Ascending aorta (tissue), 2 donors: ENCODE results near the gene CFAP251. TPM values are rescaled to one million over a fixed set of nuclear protein-coding genes. Genes with fewer than 3 reads are reported as not detected.

Experiments used
- DNase-seq, 2 donors: peaks; one replicate each; pipeline ENCODE4 v3.0.0-alpha.2; 2019; ENCODE audit warnings: low spot score in 2 of 2
- H3K27ac ChIP-seq, 2 donors: fragments of 200-600 bp; sonication (generic); one replicate each; pipeline ENCODE4 v1.5.1; 2016 to 2017; ENCODE audit warnings: mild to moderate bottlenecking in 1 of 2
- H3K27me3 ChIP-seq: fragments of 200-600 bp; sonication (generic); one replicate; pipeline ENCODE4 v1.5.1; 2017
- H3K36me3 ChIP-seq, 2 donors: fragments of 200-600 bp; sonication (generic); one replicate each; pipeline ENCODE4 v1.5.1; 2016
- H3K4me1 ChIP-seq, 2 donors: fragments of 200-600 bp; sonication (generic); one replicate each; pipeline ENCODE4 v1.5.1; 2016 to 2017; ENCODE audit warnings: mild to moderate bottlenecking in 1 of 2
- H3K4me3 ChIP-seq, 2 donors: fragments of 200-600 bp; sonication (generic); one replicate each; pipeline ENCODE4 v1.5.1; 2016 to 2017; ENCODE audit warnings: mild to moderate bottlenecking in 1 of 2
- H3K9me3 ChIP-seq, 2 donors: fragments of 200-600 bp; sonication (generic); one replicate each; pipeline ENCODE4 v1.5.1; 2016
- intact Hi-C: fragments of 100-400 bp; cut with DNase I; formaldehyde crosslinking; loops from one replicate; pipeline ENCODE4 v1.15.1; 2023
- total RNA-seq: library from RNA; depleted of rRNA; stranded (reverse); fragments of >200 nt; gene quantifications from one replicate; pipeline ENCODE4 v1.1.0, GENCODE V29; 2016
- TF ChIP-seq, protein P1 (sequence below), 3 experiments: fragments of 200-600 bp in 2 of 3; fragments of 450-650 bp in 1 of 3; sonication (generic) in 2 of 3; IDR thresholded peaks; one replicate each; pipeline ENCODE4 v1.5.1; 2016 to 2019; ENCODE audit warnings: antibody characterized with exemption in 3 of 3, mild to moderate bottlenecking in 1 of 3, moderate library complexity in 1 of 3

CFAP251 gene
- total RNA-seq, 1 donor from 2014 or later = 0.75 TPM

DNA sequence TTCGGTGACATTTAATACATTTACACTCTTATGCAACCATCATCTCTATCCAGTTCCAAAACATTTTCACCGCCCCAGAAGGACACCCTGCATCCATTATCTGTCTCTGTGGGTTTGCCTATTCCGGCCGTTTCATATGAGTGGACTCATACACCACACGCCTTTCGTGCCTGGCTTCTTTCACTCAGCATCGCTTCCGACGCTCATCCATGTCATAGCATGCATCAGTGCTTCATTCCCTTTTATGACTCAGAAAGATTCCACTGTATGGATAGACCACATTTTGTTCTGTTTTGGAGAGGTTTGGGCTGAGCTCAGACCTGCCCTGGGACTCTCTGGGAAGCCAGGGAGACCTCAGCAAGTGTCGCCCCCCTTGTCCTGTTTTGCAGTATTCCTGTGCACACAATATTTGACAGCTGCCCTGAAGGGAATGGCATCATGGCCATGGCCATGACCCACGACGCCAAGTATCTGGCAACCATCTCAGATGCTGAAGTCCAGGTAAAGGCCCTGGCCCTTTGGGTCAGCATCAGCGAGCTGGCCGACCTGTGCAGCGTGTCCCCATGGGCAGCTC is 23.8 kb downstream of the CFAP251 start:
- Histone ChIP-seq H3K27me3 (no peaks in the 10 kb centered on the region), H3K4me1 (no peaks in the 10 kb centered on the region), H3K27ac (no peak overlapping the region), H3K4me3 (no peak overlapping the region), H3K9me3 (no peaks in the 10 kb centered on the region), H3K36me3 (peaks cover 0 to 3% of the 10 kb centered on the region in 2 donors)
- no peak for DNase-seq
- TF ChIP-seq, protein P1, sequence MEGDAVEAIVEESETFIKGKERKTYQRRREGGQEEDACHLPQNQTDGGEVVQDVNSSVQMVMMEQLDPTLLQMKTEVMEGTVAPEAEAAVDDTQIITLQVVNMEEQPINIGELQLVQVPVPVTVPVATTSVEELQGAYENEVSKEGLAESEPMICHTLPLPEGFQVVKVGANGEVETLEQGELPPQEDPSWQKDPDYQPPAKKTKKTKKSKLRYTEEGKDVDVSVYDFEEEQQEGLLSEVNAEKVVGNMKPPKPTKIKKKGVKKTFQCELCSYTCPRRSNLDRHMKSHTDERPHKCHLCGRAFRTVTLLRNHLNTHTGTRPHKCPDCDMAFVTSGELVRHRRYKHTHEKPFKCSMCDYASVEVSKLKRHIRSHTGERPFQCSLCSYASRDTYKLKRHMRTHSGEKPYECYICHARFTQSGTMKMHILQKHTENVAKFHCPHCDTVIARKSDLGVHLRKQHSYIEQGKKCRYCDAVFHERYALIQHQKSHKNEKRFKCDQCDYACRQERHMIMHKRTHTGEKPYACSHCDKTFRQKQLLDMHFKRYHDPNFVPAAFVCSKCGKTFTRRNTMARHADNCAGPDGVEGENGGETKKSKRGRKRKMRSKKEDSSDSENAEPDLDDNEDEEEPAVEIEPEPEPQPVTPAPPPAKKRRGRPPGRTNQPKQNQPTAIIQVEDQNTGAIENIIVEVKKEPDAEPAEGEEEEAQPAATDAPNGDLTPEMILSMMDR (IDR thresholded peaks at IDR 0.05) = no peak
- intact Hi-C loops = no loop called here

DNA sequence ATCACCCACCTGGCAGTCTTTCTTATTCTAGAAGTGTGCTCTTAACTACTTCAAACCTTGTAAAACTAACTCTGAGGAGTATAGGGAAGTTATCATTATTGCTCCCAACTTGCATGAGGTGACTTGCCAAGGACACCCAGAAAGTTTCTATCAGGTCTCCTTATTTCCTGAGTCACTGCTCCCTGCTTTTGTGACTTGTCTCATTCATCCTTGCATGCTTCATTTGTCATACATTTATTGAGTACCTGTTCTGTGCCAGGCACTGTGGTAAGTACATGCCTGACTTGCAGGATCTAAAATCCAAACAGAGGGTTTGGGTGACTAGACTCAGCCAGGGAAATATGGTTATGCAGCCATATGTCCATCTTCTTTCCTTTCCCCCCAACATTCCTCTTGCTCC is 25.5 kb downstream of the CFAP251 start:
- TF ChIP-seq, protein P1 (IDR thresholded peaks at IDR 0.05) = no peak
- Histone ChIP-seq H3K36me3 (peaks cover 0 to 3% of the 10 kb centered on the region in 2 donors), H3K27me3 (no peaks in the 10 kb centered on the region), H3K4me1 (no peaks in the 10 kb centered on the region), H3K9me3 (no peaks in the 10 kb centered on the region), H3K4me3 (no peak overlapping the region), H3K27ac (no peak overlapping the region)
- no peak for DNase-seq
- intact Hi-C loops = no loop called here

DNA sequence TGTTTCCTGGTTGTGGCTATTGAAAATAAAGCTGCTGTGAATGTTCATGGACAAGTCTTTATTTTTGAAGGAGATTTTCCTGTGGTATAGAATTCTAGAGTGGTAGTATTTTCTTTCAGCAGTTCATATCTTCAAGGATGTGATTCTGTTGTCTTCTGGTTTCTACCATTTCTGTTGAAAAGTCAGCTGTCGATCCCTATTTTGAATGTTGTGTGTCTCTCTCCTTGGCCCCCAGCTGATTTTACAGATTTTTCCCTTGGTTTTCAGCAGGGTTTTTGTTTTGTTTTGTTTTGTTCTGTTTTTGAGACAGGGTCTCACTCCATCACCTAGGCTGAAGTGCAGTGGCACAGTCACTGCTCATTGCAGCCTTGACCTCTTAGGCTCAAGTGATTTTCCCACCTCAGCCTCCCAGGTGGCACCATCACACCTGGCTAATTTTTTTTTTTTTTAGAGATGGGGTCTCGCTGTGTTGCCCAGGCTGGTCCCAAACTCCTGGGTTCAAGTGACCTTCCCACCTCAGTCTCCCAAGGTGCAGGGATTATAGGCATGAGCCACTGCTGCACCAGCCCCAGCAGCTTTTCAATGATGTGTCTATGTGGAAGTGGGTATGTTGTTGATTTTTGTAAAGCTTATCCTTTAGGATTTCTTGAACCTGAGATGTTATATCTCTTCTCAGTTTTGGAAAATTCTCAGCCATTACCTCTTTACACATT is 28.1 kb downstream of the CFAP251 start:
- Histone ChIP-seq H3K4me1 (no peaks in the 10 kb centered on the region), H3K27ac (no peak overlapping the region), H3K27me3 (no peaks in the 10 kb centered on the region), H3K4me3 (no peak overlapping the region), H3K36me3 (peaks cover 0 to 3% of the 10 kb centered on the region in 2 donors), H3K9me3 (no peaks in the 10 kb centered on the region)
- no peak for DNase-seq
- intact Hi-C loops = no loop called here
- TF ChIP-seq, protein P1 (IDR thresholded peaks at IDR 0.05) = no peak

DNA sequence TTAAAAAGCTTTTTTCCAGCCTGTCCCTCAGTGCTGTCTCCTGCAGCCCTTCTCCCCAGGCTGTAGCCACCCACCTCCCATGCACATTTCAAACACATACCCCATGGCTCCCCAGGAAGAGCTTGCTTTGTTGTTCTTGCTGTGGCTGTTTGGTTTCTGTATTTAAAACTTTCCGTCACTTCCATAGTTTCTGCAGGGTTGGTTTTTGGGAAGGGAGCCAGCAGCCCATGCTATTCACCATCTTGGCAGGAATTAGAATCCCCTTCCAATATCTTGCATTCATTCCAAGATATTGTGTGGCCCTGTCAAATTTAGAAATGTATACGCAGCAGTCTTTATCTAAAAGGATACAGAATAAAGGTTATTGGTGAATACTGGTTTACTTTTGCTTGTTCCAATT is 29.6 kb downstream of the CFAP251 start:
- no peak overlapping the region for H3K4me3 ChIP-seq
- H3K36me3 ChIP-seq = no peaks in the 10 kb centered on the region
- intact Hi-C loops = no loop called here
- H3K4me1 ChIP-seq = no peaks in the 10 kb centered on the region
- TF ChIP-seq, protein P1 (IDR thresholded peaks at IDR 0.05) = no peak
- no peaks in the 10 kb centered on the region for H3K27me3 ChIP-seq
- no peaks in the 10 kb centered on the region for H3K9me3 ChIP-seq
- no peak for DNase-seq
- H3K27ac ChIP-seq = no peak overlapping the region

DNA sequence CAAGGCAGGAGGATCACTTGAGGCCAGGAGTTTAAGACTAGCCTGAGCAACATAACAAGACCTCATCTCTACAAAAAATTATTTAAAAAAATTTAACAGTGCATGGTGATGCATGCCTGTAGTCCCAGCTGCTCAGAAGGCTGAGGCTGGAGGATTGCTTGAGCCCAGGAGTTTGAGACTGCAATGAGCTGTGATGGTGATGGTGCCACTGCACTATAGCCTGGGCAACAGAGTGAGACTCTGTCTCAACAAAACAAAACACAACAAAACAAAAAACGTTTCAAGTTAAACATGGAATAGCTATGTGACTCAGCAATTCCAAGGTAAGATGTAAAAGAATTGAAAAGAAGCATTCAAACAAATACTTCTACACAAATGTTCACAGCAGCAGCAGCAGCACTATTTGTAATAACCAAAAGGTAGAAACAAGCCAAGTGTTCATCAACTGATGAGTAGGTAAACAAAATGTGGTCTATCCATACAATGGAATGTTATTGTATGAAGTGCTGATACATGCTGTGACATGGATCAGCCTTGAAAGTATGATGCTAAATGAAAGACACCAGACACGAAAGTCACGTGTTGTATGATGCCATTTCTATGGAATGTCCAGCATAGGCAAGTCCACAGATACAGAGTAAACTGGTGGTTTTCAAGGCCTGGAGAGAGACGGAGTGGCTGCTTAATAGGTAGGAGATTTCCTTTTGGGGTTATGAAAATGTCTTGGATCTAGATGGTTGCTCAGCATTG is 31.4 kb downstream of the CFAP251 start:
- Histone ChIP-seq H3K4me1 (no peaks in the 10 kb centered on the region), H3K27me3 (no peaks in the 10 kb centered on the region), H3K36me3 (no peaks in the 10 kb centered on the region), H3K27ac (no peak overlapping the region), H3K4me3 (no peak overlapping the region), H3K9me3 (no peaks in the 10 kb centered on the region)
- TF ChIP-seq, protein P1 (IDR thresholded peaks at IDR 0.05) = no peak
- intact Hi-C loops = no loop called here
- DNase-seq = no peak
